Tibial nerve (tissue), 3 donors: ENCODE results near the gene NUDT13.

Experiments used
- CTCF ChIP-seq, 5 experiments: fragments of 200-600 bp in 3 of 5; fragments of 450-650 bp in 2 of 5; sonication (generic) in 3 of 5; IDR thresholded peaks; one replicate each; pipeline ENCODE4 v1.5.1; 2016 to 2019; ENCODE audit warnings: antibody characterized with exemption in 5 of 5, mild to moderate bottlenecking in 3 of 5, moderate library complexity in 2 of 5
- POLR2A ChIP-seq, 2 donors: fragments of 450-650 bp; IDR thresholded peaks; one replicate each; pipeline ENCODE4 v1.6.1; 2017; ENCODE audit warnings: antibody characterized with exemption in 2 of 2, mild to moderate bottlenecking in 2 of 2, moderate library complexity in 2 of 2

GRCh38 chr10:73116017-73116416, 5.8 kb downstream of the NUDT13 start:
- no peak for TF ChIP-seq POLR2A (IDR thresholded peaks at IDR 0.05)
- TF ChIP-seq CTCF (IDR thresholded peaks at IDR 0.05), result no peak
